Osteocyte (in vitro differentiated cells): Measurements from ENCODE around the gene GJA5. TPM values are rescaled to one million over a fixed set of nuclear protein-coding genes. Genes with fewer than 3 reads are reported as not detected.
"Not testable (repeated sequence)": the region's sequence is repeated elsewhere in the genome, so short reads cannot be mapped to it uniquely, and the experiment has no call there.

Experiments used
- DNase-seq: peaks from one replicate; pipeline ENCODE4 v3.0.0; 2021; ENCODE audit warnings: mixed read lengths; ENCODE audit not compliant: unreplicated experiment; ENCODE audit errors: extremely low spot score
- H3K27ac Mint-ChIP-seq: one replicate; pipeline ENCODE4 v1.8.0; 2021; ENCODE audit warnings: mild to moderate bottlenecking, mixed read lengths; ENCODE audit not compliant: unreplicated experiment
- H3K27me3 Mint-ChIP-seq: one replicate; pipeline ENCODE4 v1.8.0; 2021; ENCODE audit warnings: mixed read lengths; ENCODE audit not compliant: unreplicated experiment
- H3K36me3 Mint-ChIP-seq: one replicate; pipeline ENCODE4 v1.8.0; 2021; ENCODE audit warnings: mixed read lengths; ENCODE audit not compliant: unreplicated experiment
- H3K4me1 Mint-ChIP-seq: one replicate; pipeline ENCODE4 v1.8.0; 2021; ENCODE audit warnings: mixed read lengths; ENCODE audit not compliant: unreplicated experiment
- H3K4me3 Mint-ChIP-seq: one replicate; pipeline ENCODE4 v1.8.0; 2021; ENCODE audit warnings: mild to moderate bottlenecking, moderate library complexity, mixed read lengths; ENCODE audit not compliant: unreplicated experiment
- H3K9me3 Mint-ChIP-seq: one replicate; pipeline ENCODE4 v1.8.0; 2021; ENCODE audit warnings: mixed read lengths; ENCODE audit not compliant: unreplicated experiment
- CTCF ChIP-seq: fragments of 200-600 bp; sonication (generic); IDR thresholded peaks from 2 replicates; pipeline ENCODE4 v1.5.0; 2021; ENCODE audit warnings: antibody characterized with exemption, mild to moderate bottlenecking, moderate library complexity
- total RNA-seq: library from RNA; stranded (reverse); gene quantifications from 2 replicates; pipeline ENCODE4 v1.2.1, GENCODE V29; 2021

GJA5 gene
- total RNA-seq, 1 donor from 2014 or later = not detected

- H3K4me3 Mint-ChIP-seq = no peak overlapping the region
Measured at GRCh38 chr1:147736883-147737282, 23.5 kb downstream of the GJA5 start.

GRCh38 chr1:147735423-147735822 lies 25.0 kb downstream of the GJA5 start:
- Mint-ChIP-seq H3K9me3 (no peaks in the 10 kb centered on the region), H3K36me3 (no peaks in the 10 kb centered on the region), H3K27ac (no peak overlapping the region), H3K4me3 (no peak overlapping the region), H3K27me3 (peaks cover 21% of the 10 kb centered on the region), H3K4me1 (no peaks in the 10 kb centered on the region)
- DNase-seq = no peak
- no peak for TF ChIP-seq CTCF

More at GRCh38 chr1:147736883-147737282, 23.5 kb downstream of the GJA5 start:
- no peaks in the 10 kb centered on the region for H3K9me3 Mint-ChIP-seq
- DNase-seq = no peak
- TF ChIP-seq CTCF = no peak
- H3K27ac Mint-ChIP-seq = no peak overlapping the region
- no peaks in the 10 kb centered on the region for H3K4me1 Mint-ChIP-seq
- peaks cover 8% of the 10 kb centered on the region for H3K27me3 Mint-ChIP-seq
- no peaks in the 10 kb centered on the region for H3K36me3 Mint-ChIP-seq

DNA sequence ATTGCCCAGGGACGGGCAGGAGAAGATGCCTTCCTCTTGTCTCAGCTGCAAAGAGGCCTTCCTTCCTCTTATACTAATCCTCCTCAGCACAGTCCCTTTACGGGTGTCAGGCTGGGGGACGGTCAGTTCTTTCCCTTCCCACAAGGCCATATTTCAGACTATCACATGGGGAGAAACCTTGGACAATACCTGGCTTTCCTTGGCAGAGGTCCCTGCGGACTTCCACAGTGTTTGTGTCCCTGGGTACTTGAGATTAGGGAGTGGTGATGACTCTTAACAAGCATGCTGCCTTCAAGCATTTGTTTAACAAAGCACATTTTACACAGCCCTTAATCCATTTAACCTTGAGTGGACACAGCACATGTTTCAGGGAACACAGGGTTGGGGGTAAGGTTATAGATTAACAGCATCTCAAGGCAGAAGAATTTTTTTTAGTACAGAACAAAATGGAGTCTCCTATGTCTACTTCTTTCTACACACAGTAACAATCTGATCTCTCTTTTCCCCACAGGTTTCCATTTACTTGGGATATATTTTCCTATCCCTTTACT lies 26.0 kb downstream of the GJA5 start:
- H3K27me3 Mint-ChIP-seq = peaks cover 28% of the 10 kb centered on the region
- H3K4me1 Mint-ChIP-seq, DNase-seq, H3K4me3 Mint-ChIP-seq, H3K36me3 Mint-ChIP-seq, H3K27ac Mint-ChIP-seq, H3K9me3 Mint-ChIP-seq: not testable (repeated sequence)

DNA sequence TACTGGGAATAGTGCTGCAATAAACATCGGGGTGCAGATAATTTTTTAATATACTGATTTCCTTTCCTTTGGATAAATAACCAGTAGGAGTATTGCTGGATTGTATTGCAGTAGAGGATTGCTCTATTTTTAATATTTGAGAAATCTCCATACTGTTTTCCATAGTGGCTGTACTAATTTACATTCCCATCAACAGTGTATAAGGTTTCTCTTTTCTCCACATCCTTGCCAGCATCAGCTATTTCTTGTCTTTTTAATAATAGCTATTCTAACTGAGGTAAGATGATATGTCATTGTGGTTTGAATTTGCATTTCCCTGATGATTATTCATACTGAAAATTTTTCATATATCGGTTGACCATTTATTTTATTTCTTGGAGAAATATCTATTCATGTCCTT lies 31.1 kb downstream of the GJA5 start:
- no peak for TF ChIP-seq CTCF
- H3K4me1 Mint-ChIP-seq = no peaks in the 10 kb centered on the region
- H3K27ac Mint-ChIP-seq = no peak overlapping the region
- no peak overlapping the region for H3K4me3 Mint-ChIP-seq
- DNase-seq = no peak
- no peaks in the 10 kb centered on the region for H3K36me3 Mint-ChIP-seq
- peaks cover 40% of the 10 kb centered on the region for H3K27me3 Mint-ChIP-seq
- H3K9me3 Mint-ChIP-seq = no peaks in the 10 kb centered on the region

- Mint-ChIP-seq H3K36me3 (no peaks in the 10 kb centered on the region), H3K4me1 (no peaks in the 10 kb centered on the region), H3K27ac (no peak overlapping the region), H3K27me3 (peaks cover 39% of the 10 kb centered on the region), H3K4me3 (no peak overlapping the region), H3K9me3 (no peaks in the 10 kb centered on the region)
- DNase-seq = no peak
- TF ChIP-seq CTCF = no peak
Measured at GRCh38 chr1:147726168-147726567, 34.2 kb downstream of the GJA5 start.

GRCh38 chr1:147725685-147726084 lies 34.7 kb downstream of the GJA5 start:
- Mint-ChIP-seq H3K27ac (no peak overlapping the region), H3K9me3 (no peaks in the 10 kb centered on the region), H3K4me3 (no peak overlapping the region), H3K4me1 (no peaks in the 10 kb centered on the region), H3K27me3 (peaks cover 39% of the 10 kb centered on the region), H3K36me3 (no peaks in the 10 kb centered on the region)
- TF ChIP-seq CTCF = no peak
- DNase-seq = no peak
